DOHH2 (cell line): ENCODE results near the gene MORN5.

Experiments used
- CTCF ChIP-seq: fragments of 200-600 bp; sonication (generic); IDR thresholded peaks from one replicate; pipeline ENCODE4 v1.5.1; 2014; ENCODE audit warnings: antibody characterized with exemption, mild to moderate bottlenecking, low read depth, low read length; ENCODE audit not compliant: poor library complexity, severe bottlenecking
- EZH2phosphoT487 ChIP-seq: fragments of 200-600 bp; sonication (generic); IDR thresholded peaks from 2 replicates; pipeline ENCODE4 v1.6.1; 2017; ENCODE audit warnings: borderline replicate concordance, mild to moderate bottlenecking, antibody characterized with exemption, low read length, moderate library complexity, mixed read lengths

GRCh38 chr9:122248448-122248865 lies 88.7 kb downstream of the MORN5 start:
- TF ChIP-seq CTCF (no peak), EZH2phosphoT487 (no peak)
